ENCODE data around the gene TBRG4.

The TBRG4 gene

GRCh38 chr7:45118292-45118691 is 6.8 kb upstream of the TBRG4 start:
- ChIA-PET POLR2A (no interaction called here), CTCF (interaction anchor here (1.0 kb wide), 1 partner anchor 17 kb away, joined by 5 read pairs; no protein-coding TSS in a partner anchor)
- no peaks in the 10 kb centered on the region for H3K9me3 ChIP-seq (ENCODE audit: control insufficient read depth, insufficient read depth, low read depth, low read length)
- no peak overlapping the region for H3K4me3 ChIP-seq (ENCODE audit: low read depth, low read length)
- TF ChIP-seq ZNF433 (tag by site-specific recombination; IDR thresholded peaks at IDR 0.05; ENCODE audit: low read depth) (no peak), ZNF488 (tag by site-specific recombination; IDR thresholded peaks at IDR 0.05) (no peak), SCRT1 (tag by site-specific recombination; IDR thresholded peaks at IDR 0.05; ENCODE audit: borderline replicate concordance) (no peak), ZNF404 (tag by site-specific recombination; IDR thresholded peaks at IDR 0.05) (no peak), ZBTB8A (tag by site-specific recombination; IDR thresholded peaks at IDR 0.05) (no peak), ZNF48 (tag by site-specific recombination; IDR thresholded peaks at IDR 0.05) (no peak), ZNF518A (tag by site-specific recombination; conservative IDR thresholded peaks at IDR 0.05; ENCODE audit: low read depth) (no peak), YY2 (tag by site-specific recombination; IDR thresholded peaks at IDR 0.05) (no peak), ZNF549 (tag by site-specific recombination; IDR thresholded peaks at IDR 0.05) (no peak), SP2 (tag by site-specific recombination; IDR thresholded peaks at IDR 0.05) (no peak), ZNF37A (tag by site-specific recombination; IDR thresholded peaks at IDR 0.05) (no peak), BCL11A (tag by site-specific recombination; IDR thresholded peaks at IDR 0.05; ENCODE audit: low read depth) (no peak), ZNF155 (tag by site-specific recombination; IDR thresholded peaks at IDR 0.05) (no peak), IKZF3 (tag by site-specific recombination; IDR thresholded peaks at IDR 0.05) (no peak), ZBTB21 (tag by site-specific recombination; IDR thresholded peaks at IDR 0.05) (no peak), ZBTB20 (tag by site-specific recombination; IDR thresholded peaks at IDR 0.05) (no peak), PRDM2 (tag by site-specific recombination; IDR thresholded peaks at IDR 0.05; ENCODE audit: borderline replicate concordance) (no peak), ZNF645 (tag by site-specific recombination; IDR thresholded peaks at IDR 0.05) (no peak), ZIC2 (tag by site-specific recombination; IDR thresholded peaks at IDR 0.05) (no peak)
- H3K27ac ChIP-seq (ENCODE audit: extremely low read depth, low read depth, low read length), result no peak overlapping the region
- H3K36me3 ChIP-seq (ENCODE audit: control insufficient read depth in 2 of 2, insufficient read depth in 1 of 2, low read length in 2 of 2), result no peaks in the 10 kb centered on the region
- no peaks in the 10 kb centered on the region for H3K4me1 ChIP-seq (ENCODE audit: control insufficient read depth, insufficient read depth, low read length)

Data from HEK293 (cell line).